ENCODE measurements around the gene TMEM132D. TPM values are rescaled to one million over a fixed set of nuclear protein-coding genes. Genes with fewer than 3 reads are reported as not detected.

Gene TMEM132D
- total and polyA plus RNA-seq, 2 of the 4 experiments (the other 2 are of a cell fraction), result not detected

DNA sequence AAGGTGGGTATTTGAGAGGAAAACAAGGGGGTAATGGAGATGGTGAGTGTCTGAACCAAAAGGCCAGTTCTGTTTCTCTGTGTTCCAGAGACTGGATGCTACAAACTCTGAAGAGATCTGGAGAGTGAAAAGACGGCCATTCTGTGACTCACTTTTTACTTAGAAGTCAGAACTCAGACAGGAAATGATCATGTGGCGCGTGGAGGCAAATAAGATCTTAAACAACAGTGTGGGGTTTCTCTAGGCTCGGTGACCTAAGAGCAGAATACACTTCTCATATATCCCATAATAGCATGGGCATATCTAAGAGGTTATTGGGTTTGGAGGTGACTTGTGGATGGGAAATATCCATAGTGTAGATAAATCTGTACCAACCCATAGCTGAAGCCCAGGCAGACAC is 463.5 kb downstream of the TMEM132D start:
- Histone ChIP-seq H3K18ac (ENCODE audit: low read depth, low read length) (no peak overlapping the region), H3K9me3 (ENCODE audit: control insufficient read depth, insufficient read depth, low read length) (peaks cover 26% of the 10 kb centered on the region), H3K27ac (ENCODE audit: insufficient read depth, low read length) (no peak overlapping the region), H2AK9ac (replicated peaks; ENCODE audit: low read depth, low read length, poor library complexity) (no peak overlapping the region), H2BK120ac (ENCODE audit: low read depth, low read length) (no peak overlapping the region), H2BK5ac (ENCODE audit: low read depth, low read length, poor library complexity, severe bottlenecking) (no peak overlapping the region), H4K91ac (ENCODE audit: insufficient read depth, low read depth, low read length) (no peak overlapping the region), H3K4me2 (ENCODE audit: low read depth, low read length) (no peak overlapping the region), H3K79me1 (ENCODE audit: low read depth in 1 of 2, low read length in 2 of 2) (no peaks in the 10 kb centered on the region), H4K5ac (ENCODE audit: low read depth, low read length) (no peak overlapping the region), H3K4ac (ENCODE audit: low read depth, low read length) (no peak overlapping the region), H3K4me1 (ENCODE audit: control insufficient read depth, insufficient read depth, low read length) (no peaks in the 10 kb centered on the region), H3K9ac (ENCODE audit: low read depth, low read length) (no peak overlapping the region), H2BK20ac (ENCODE audit: low read depth, low read length) (no peak overlapping the region), H3K23ac (ENCODE audit: low read depth, low read length) (no peak overlapping the region), H2AFZ (replicated peaks; ENCODE audit: low read length, poor library complexity) (no peak overlapping the region), H4K8ac (ENCODE audit: low read depth in 2 of 2, low read length in 2 of 2) (no peak overlapping the region), H4K20me1 (ENCODE audit: insufficient read depth, low read length) (no peaks in the 10 kb centered on the region), H3K14ac (replicated peaks; ENCODE audit: low read depth, low read length) (no peak overlapping the region), H3K27me3 (ENCODE audit: control insufficient read depth, insufficient read depth, low read length) (no peaks in the 10 kb centered on the region), H2AK5ac (ENCODE audit: low read depth, low read length) (no peak overlapping the region), H3K9me1 (ENCODE audit: insufficient read depth, low read length) (no peaks in the 10 kb centered on the region), H3K56ac (ENCODE audit: extremely low read depth, insufficient read depth, low read length) (no peak overlapping the region), H3K4me3 (ENCODE audit: insufficient read depth, low read depth, low read length) (no peak overlapping the region), H3K36me3 (ENCODE audit: control insufficient read depth, insufficient read depth, low read length) (no peaks in the 10 kb centered on the region), H2BK15ac (ENCODE audit: low read depth, low read length) (no peak overlapping the region)
- TF ChIP-seq RAD21 (IDR thresholded peaks at IDR 0.05; ENCODE audit: low read length) (no peak), NFE2L2 (IDR thresholded peaks at IDR 0.05; ENCODE audit: low read depth, low read length) (no peak), CHD1 (IDR thresholded peaks at IDR 0.05; ENCODE audit: low read depth, low read length) (no peak), BHLHE40 (IDR thresholded peaks at IDR 0.05; ENCODE audit: low read depth, low read length) (no peak), MAFK (IDR thresholded peaks at IDR 0.05; ENCODE audit: low read depth, low read length) (no peak)
- DNase-seq, result no peak
- CTCF ChIA-PET, result no interaction called here
- intact Hi-C loops (cut with micrococcal nuclease), result no loop called here
- dilution Hi-C loops (cut with HindIII; ENCODE audit: low sequenced_read_pairs, unreplicated experiment), result no loop called here
- no CpG with 5 or more reads among the region's 4 CpGs for WGBS, 2 experiments (ENCODE audit: extremely low coverage in 2 of 2, insufficient read length in 1 of 2)
- POLR2A ChIA-PET (ENCODE audit: unreplicated experiment), result no interaction called here
- no TSS peak for BruUV-seq (replicated peaks)
- ATAC-seq (ENCODE audit: low read depth), result no peak
- in situ Hi-C loops (cut with MboI; ENCODE audit: low sequenced_read_pairs), result no loop called here
